HG03432 (cell line): ENCODE data around the gene GNB1.

Experiments used
- ATAC-seq: cut with Tn5 transposase; IDR thresholded peaks from one replicate; pipeline ENCODE4 v1.9.1; 2021; ENCODE audit warnings: mild to moderate bottlenecking, moderate library complexity; ENCODE audit not compliant: unreplicated experiment

GNB1 gene

GRCh38 chr1:1910651-1911331, 19.9 kb upstream of the GNB1 start:
- ATAC-seq: no peak

- no peak for ATAC-seq
Observed at GRCh38 chr1:1910033-1910465, 19.2 kb upstream of the GNB1 start.

- ATAC-seq: peak; percentile 21
Observed at GRCh38 chr1:1908506-1908791, 17.6 kb upstream of the GNB1 start.

- ATAC-seq: no peak
Observed at GRCh38 chr1:1907098-1907736, 16.3 kb upstream of the GNB1 start.

- ATAC-seq: no peak
Observed at GRCh38 chr1:1906185-1907097, 15.6 kb upstream of the GNB1 start.

- no peak for ATAC-seq
Observed at GRCh38 chr1:1903224-1903623, 12.3 kb upstream of the GNB1 start.

GRCh38 chr1:1901641-1902294, 10.9 kb upstream of the GNB1 start:
- ATAC-seq: no peak

- ATAC-seq: no peak
Observed at GRCh38 chr1:1900883-1901640, 10.2 kb upstream of the GNB1 start.

- no peak for ATAC-seq
Observed at GRCh38 chr1:1899967-1900327, 9.1 kb upstream of the GNB1 start.

GRCh38 chr1:1899266-1899966, 8.5 kb upstream of the GNB1 start:
- ATAC-seq: no peak

GRCh38 chr1:1898246-1898933, 7.5 kb upstream of the GNB1 start:
- ATAC-seq: no peak

GRCh38 chr1:1895456-1896336, 4.8 kb upstream of the GNB1 start:
- no peak for ATAC-seq

GRCh38 chr1:1895060-1895418, 4.2 kb upstream of the GNB1 start:
- no peak for ATAC-seq

GRCh38 chr1:1894354-1895059, 3.6 kb upstream of the GNB1 start:
- ATAC-seq: no peak

- no peak for ATAC-seq
Observed at GRCh38 chr1:1893997-1894353, 3.1 kb upstream of the GNB1 start.

GRCh38 chr1:1893291-1893985, 2.6 kb upstream of the GNB1 start:
- no peak for ATAC-seq

- no peak for ATAC-seq
Observed at GRCh38 chr1:1892763-1893120, 1.9 kb upstream of the GNB1 start.
